LHCN-M2 (cell line): Measurements from ENCODE around the gene USH1G. TPM values are rescaled to one million over a fixed set of nuclear protein-coding genes. Genes with fewer than 3 reads are reported as not detected.
A peak's percentile ranks its signal among the peaks of the same experiment; 100 is the strongest.
"Not testable (repeated sequence)": the region's sequence is repeated elsewhere in the genome, so short reads cannot be mapped to it uniquely, and the experiment has no call there.

ENCODE experiments used
- DNase-seq: peaks from one replicate; pipeline ENCODE4 v3.0.0-alpha.2; 2012; ENCODE audit warnings: low read depth
- total RNA-seq: library from RNA; depleted of rRNA; stranded (reverse); fragments of >200 nt; gene quantifications from 2 replicates; pipeline ENCODE4 v1.2.3, GENCODE V29; 2014

Gene USH1G
- total RNA-seq, 1 experiment from 2014 or later, result not detected

GRCh38 chr17:74935585-74936469 lies 12.8 kb upstream of the USH1G start, which contains the start of gene OTOP3:
TSS of gene OTOP3 (plus strand) at chr17:74935898. CDS start at chr17:74935922, 24 bp downstream.
- no peak for DNase-seq

GRCh38 chr17:74935048-74935447 lies 12.0 kb upstream of the USH1G start:
- DNase-seq, result no peak

- DNase-seq, result no peak
Observed at GRCh38 chr17:74930535-74931036, 7.5 kb upstream of the USH1G start.

- no peak for DNase-seq
Observed at GRCh38 chr17:74928786-74929185, 5.7 kb upstream of the USH1G start.

GRCh38 chr17:74925242-74925641 lies 2.2 kb upstream of the USH1G start:
- no peak for DNase-seq

- DNase-seq, result no peak
Observed at GRCh38 chr17:74924250-74924948, 1.3 kb upstream of the USH1G start, which contains the start of gene OTOP2. TSS of gene OTOP2 (plus strand) at chr17:74924273. CDS start at chr17:74924633, 360 bp downstream.

- peak; percentile 13 for DNase-seq
Observed at GRCh38 chr17:74923538-74924249, 639 bp upstream of the USH1G start.

- DNase-seq, result no peak
Observed at GRCh38 chr17:74922172-74922571, 883 bp downstream of the USH1G start.

- no peak for DNase-seq
Observed at GRCh38 chr17:74921769-74922168, 1.3 kb downstream of the USH1G start.

- no peak for DNase-seq
Observed at GRCh38 chr17:74921026-74921681, 1.9 kb downstream of the USH1G start.

GRCh38 chr17:74920642-74921025 lies 2.4 kb downstream of the USH1G start:
- DNase-seq, result no peak

- no peak for DNase-seq
Observed at GRCh38 chr17:74920306-74920620, 2.8 kb downstream of the USH1G start.

GRCh38 chr17:74919440-74920305 lies 3.4 kb downstream of the USH1G start:
- DNase-seq, result no peak

- DNase-seq, result no peak
Observed at GRCh38 chr17:74918906-74919305, 4.1 kb downstream of the USH1G start.

GRCh38 chr17:74917430-74917829 lies 5.6 kb downstream of the USH1G start:
- no peak for DNase-seq

GRCh38 chr17:74916851-74917199 lies 6.2 kb downstream of the USH1G start:
- DNase-seq, result no peak

GRCh38 chr17:74916136-74916850 lies 6.8 kb downstream of the USH1G start:
- no peak for DNase-seq

GRCh38 chr17:74911423-74911822 lies 11.6 kb downstream of the USH1G start:
- DNase-seq, result not testable (repeated sequence)

- not testable (repeated sequence) for DNase-seq
Observed at GRCh38 chr17:74909097-74909496, 14.0 kb downstream of the USH1G start.

GRCh38 chr17:74907012-74907411 lies 16.0 kb downstream of the USH1G start:
- DNase-seq, result no peak
